SK-N-SH treated with all-trans-retinoic acid at 6 μM for 48 hours (cell line): ENCODE measurements around the gene CMC2.

ENCODE experiments used
- ATAC-seq: fragments of 200-7000 bp; cut with Tn5 transposase; 3 replicates; pipeline ENCODE4 v1.9.1; 2020; ENCODE audit warnings: mild to moderate bottlenecking, moderate library complexity
- BACH2 ChIP-seq: fragments of 250-450 bp; sonication (Bioruptor Pico); IDR thresholded peaks from 2 replicates; pipeline ENCODE4 v1.9.0; 2021; ENCODE audit warnings: mild to moderate bottlenecking, borderline replicate concordance
- CSDC2 ChIP-seq: fragments of 250-450 bp; sonication (Bioruptor Pico); IDR thresholded peaks from 2 replicates; pipeline ENCODE4 v1.5.0; 2020; ENCODE audit warnings: mild to moderate bottlenecking, moderate library complexity
- CSRNP3 ChIP-seq: fragments of 250-450 bp; sonication (Bioruptor Pico); IDR thresholded peaks from 2 replicates; pipeline ENCODE4 v1.5.1; 2021; ENCODE audit warnings: mild to moderate bottlenecking, moderate library complexity
- ISL1 ChIP-seq: fragments of 250-450 bp; sonication (Bioruptor Pico); IDR thresholded peaks from 2 replicates; pipeline ENCODE4 v2.1.2; 2022; ENCODE audit warnings: mild to moderate bottlenecking, moderate library complexity
- OSR1 ChIP-seq: fragments of 250-450 bp; sonication (Bioruptor Pico); IDR thresholded peaks from 2 replicates; pipeline ENCODE4 v1.8.0; 2022; ENCODE audit warnings: moderate library complexity, mild to moderate bottlenecking, inconsistent platforms
- PATZ1 ChIP-seq: fragments of 250-450 bp; sonication (Bioruptor Pico); IDR thresholded peaks from 2 replicates; pipeline ENCODE4 v1.8.0; 2020; ENCODE audit warnings: mild to moderate bottlenecking, moderate library complexity, borderline replicate concordance
- POU6F1 ChIP-seq: fragments of 250-450 bp; sonication (Bioruptor Pico); IDR thresholded peaks from 2 replicates; pipeline ENCODE4 v1.8.0; 2021; ENCODE audit warnings: low read depth, mild to moderate bottlenecking, moderate library complexity, borderline replicate concordance
- PPARA ChIP-seq: fragments of 250-450 bp; sonication (Bioruptor Pico); IDR thresholded peaks from 2 replicates; pipeline ENCODE4 v1.5.0; 2020; ENCODE audit warnings: mild to moderate bottlenecking, borderline replicate concordance
- RARB ChIP-seq: fragments of 250-450 bp; sonication (Bioruptor Pico); IDR thresholded peaks from 2 replicates; pipeline ENCODE4 v1.8.0; 2021; ENCODE audit warnings: mild to moderate bottlenecking, moderate library complexity
- TCF4 ChIP-seq: fragments of 250-450 bp; sonication (Bioruptor Pico); IDR thresholded peaks from 2 replicates; pipeline ENCODE4 v1.8.0; 2021; ENCODE audit warnings: mild to moderate bottlenecking, moderate library complexity, borderline replicate concordance
- ZFP3 ChIP-seq: fragments of 250-450 bp; sonication (Bioruptor Pico); IDR thresholded peaks from 2 replicates; pipeline ENCODE4 v1.5.0; 2020; ENCODE audit warnings: mild to moderate bottlenecking, moderate library complexity
- ZFP30 ChIP-seq: fragments of 450-650 bp; formaldehyde crosslinking; IDR thresholded peaks from 2 replicates; pipeline ENCODE4 v1.5.0; 2022; ENCODE audit warnings: mild to moderate bottlenecking, moderate library complexity
- ZNF565 ChIP-seq: fragments of 450-650 bp; formaldehyde crosslinking; conservative IDR thresholded peaks from 2 replicates; pipeline ENCODE4 v1.5.0; 2020; ENCODE audit warnings: low read depth, mild to moderate bottlenecking, moderate library complexity
- ZNF70 ChIP-seq: fragments of 450-650 bp; formaldehyde crosslinking; IDR thresholded peaks from 2 replicates; pipeline ENCODE4 v1.5.0; 2020; ENCODE audit warnings: mild to moderate bottlenecking, moderate library complexity
- ZNF8 ChIP-seq: fragments of 450-650 bp; formaldehyde crosslinking; IDR thresholded peaks from 2 replicates; pipeline ENCODE4 v1.5.0; 2020; ENCODE audit warnings: mild to moderate bottlenecking, moderate library complexity
- TF ChIP-seq, protein P1 (sequence below): fragments of 250-450 bp; sonication (Bioruptor Pico); IDR thresholded peaks from 2 replicates; pipeline ENCODE4 v1.5.0; 2020; ENCODE audit warnings: mild to moderate bottlenecking, moderate library complexity

CMC2 gene

GRCh38 chr16:80985611-80986010 is 21.1 kb downstream of the CMC2 start:
- TF ChIP-seq ZFP30 (CRISPR knock-in tag) (no peak), ISL1 (CRISPR knock-in tag) (no peak), CSRNP3 (no peak), PPARA (CRISPR knock-in tag) (no peak), POU6F1 (CRISPR knock-in tag) (no peak), RARB (CRISPR knock-in tag) (no peak), OSR1 (no peak), ZNF70 (CRISPR knock-in tag) (no peak)
- no peak for ATAC-seq

DNA sequence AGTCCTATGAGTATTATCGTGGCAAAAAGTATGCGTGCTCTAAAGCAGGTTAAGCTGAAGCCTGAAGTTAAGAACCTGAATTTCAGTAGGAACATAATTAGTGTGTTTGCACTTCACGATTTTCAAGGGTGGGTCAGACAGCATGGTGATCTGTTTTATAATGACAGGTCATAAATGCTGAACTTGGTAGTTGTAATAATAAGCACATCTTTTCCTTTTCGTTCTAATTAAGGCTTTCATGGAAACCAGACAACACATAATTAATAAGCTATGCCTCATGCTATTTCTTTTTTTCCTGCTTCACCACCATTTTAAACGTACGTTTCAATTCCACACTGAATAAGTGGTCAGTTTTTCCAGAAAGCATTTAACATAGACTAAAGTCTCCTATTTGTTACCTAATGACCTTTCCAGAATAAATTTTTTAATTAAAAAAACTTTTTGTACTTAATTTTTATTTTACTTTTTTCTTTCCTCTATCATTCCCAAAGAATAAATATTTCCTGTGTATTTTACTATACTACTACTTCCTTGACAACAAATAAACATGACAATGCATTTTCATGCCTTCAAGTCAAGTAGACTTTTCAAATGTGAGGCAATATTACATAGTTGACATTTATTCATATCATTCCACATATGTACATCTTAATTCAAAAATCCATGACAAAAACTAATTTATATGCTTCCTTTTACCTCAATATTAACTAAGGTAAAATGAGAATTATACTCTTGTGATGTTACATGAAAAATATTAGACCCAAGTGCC is 22.4 kb downstream of the CMC2 start:
- TF ChIP-seq ZNF8 (CRISPR knock-in tag) (no peak), TCF4 (no peak), PATZ1 (CRISPR knock-in tag) (no peak), CSDC2 (CRISPR knock-in tag) (no peak), ZNF565 (CRISPR knock-in tag) (no peak)
- no peak for ATAC-seq

GRCh38 chr16:80982646-80983045 is 24.0 kb downstream of the CMC2 start:
- ATAC-seq: no peak
- no peak for TF ChIP-seq ZNF70 (CRISPR knock-in tag)
- TF ChIP-seq POU6F1 (CRISPR knock-in tag): no peak
- no peak for TF ChIP-seq ISL1 (CRISPR knock-in tag)
- no peak for TF ChIP-seq ZFP30 (CRISPR knock-in tag)
- no peak for TF ChIP-seq BACH2 (CRISPR knock-in tag)
- no peak for TF ChIP-seq PPARA (CRISPR knock-in tag)
- no peak for TF ChIP-seq RARB (CRISPR knock-in tag)
- TF ChIP-seq PATZ1 (CRISPR knock-in tag): no peak
- no peak for TF ChIP-seq ZFP3 (CRISPR knock-in tag)
- TF ChIP-seq, protein P1, sequence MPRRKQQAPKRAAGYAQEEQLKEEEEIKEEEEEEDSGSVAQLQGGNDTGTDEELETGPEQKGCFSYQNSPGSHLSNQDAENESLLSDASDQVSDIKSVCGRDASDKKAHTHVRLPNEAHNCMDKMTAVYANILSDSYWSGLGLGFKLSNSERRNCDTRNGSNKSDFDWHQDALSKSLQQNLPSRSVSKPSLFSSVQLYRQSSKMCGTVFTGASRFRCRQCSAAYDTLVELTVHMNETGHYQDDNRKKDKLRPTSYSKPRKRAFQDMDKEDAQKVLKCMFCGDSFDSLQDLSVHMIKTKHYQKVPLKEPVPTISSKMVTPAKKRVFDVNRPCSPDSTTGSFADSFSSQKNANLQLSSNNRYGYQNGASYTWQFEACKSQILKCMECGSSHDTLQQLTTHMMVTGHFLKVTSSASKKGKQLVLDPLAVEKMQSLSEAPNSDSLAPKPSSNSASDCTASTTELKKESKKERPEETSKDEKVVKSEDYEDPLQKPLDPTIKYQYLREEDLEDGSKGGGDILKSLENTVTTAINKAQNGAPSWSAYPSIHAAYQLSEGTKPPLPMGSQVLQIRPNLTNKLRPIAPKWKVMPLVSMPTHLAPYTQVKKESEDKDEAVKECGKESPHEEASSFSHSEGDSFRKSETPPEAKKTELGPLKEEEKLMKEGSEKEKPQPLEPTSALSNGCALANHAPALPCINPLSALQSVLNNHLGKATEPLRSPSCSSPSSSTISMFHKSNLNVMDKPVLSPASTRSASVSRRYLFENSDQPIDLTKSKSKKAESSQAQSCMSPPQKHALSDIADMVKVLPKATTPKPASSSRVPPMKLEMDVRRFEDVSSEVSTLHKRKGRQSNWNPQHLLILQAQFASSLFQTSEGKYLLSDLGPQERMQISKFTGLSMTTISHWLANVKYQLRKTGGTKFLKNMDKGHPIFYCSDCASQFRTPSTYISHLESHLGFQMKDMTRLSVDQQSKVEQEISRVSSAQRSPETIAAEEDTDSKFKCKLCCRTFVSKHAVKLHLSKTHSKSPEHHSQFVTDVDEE (CRISPR knock-in tag): no peak
